Uterine smooth muscle cell (primary cell): ENCODE results near the gene SGTB. TPM values are rescaled to one million over a fixed set of nuclear protein-coding genes. Genes with fewer than 3 reads are reported as not detected.

ENCODE experiments used
- total RNA-seq: library from RNA; depleted of rRNA; stranded (reverse); fragments of >200 nt; gene quantifications from 2 replicates; pipeline ENCODE4 v1.2.3, GENCODE V29; 2014

SGTB gene, protein sequence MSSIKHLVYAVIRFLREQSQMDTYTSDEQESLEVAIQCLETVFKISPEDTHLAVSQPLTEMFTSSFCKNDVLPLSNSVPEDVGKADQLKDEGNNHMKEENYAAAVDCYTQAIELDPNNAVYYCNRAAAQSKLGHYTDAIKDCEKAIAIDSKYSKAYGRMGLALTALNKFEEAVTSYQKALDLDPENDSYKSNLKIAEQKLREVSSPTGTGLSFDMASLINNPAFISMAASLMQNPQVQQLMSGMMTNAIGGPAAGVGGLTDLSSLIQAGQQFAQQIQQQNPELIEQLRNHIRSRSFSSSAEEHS
- total RNA-seq, result 20.7 and 33.2 TPM in 2 replicates

DNA sequence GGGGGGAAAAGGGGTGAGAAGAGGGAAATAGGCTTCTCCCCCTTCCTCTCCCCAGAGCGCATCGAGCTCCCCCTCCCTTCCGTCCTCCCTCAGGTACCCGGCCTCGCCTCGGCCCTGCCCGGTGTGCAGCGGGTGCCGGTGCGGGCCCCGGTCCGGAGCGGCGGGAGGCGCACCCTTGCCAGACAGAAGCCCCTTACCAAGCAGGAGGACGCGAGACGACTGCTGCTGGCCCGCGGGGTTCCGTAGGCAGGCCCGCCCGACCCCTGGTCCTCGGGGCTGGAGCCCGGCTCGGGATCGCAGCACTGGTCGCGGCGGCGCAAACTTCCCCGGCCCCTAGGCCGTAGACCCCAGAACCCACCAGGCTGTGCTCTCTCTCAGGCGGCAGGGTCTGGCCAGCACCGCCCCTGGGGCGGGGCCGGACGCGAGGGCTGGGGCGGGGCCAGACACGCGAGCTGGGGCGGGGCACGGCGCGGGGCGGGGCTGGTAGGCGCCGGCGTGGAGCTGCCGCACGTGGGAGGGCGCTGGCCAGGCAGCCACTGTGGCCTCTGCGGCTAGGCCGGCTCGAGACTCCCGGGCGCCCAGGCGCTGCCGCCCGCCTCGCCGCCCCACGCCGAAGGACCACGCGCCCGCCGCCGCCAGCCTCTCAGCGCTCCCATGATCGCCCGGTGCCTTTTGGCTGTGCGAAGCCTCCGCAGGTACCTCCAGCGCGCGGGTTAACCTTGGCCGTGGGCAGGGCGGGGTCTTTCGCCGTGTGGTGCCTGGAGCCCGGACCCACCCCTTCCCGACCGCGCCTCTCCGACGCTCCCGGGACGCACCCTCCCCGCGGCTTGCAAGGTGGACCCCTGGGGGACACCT, at the start of gene SGTB, which contains the start of gene NLN:
TSS of gene SGTB (minus strand) at position 390 of the 855 bp plus-strand sequence. CDS start 1,302 bp downstream, outside the sequence.
TSS of gene NLN (plus strand) at position 486 of the 855 bp plus-strand sequence. CDS start at position 655, 169 bp downstream.

DNA sequence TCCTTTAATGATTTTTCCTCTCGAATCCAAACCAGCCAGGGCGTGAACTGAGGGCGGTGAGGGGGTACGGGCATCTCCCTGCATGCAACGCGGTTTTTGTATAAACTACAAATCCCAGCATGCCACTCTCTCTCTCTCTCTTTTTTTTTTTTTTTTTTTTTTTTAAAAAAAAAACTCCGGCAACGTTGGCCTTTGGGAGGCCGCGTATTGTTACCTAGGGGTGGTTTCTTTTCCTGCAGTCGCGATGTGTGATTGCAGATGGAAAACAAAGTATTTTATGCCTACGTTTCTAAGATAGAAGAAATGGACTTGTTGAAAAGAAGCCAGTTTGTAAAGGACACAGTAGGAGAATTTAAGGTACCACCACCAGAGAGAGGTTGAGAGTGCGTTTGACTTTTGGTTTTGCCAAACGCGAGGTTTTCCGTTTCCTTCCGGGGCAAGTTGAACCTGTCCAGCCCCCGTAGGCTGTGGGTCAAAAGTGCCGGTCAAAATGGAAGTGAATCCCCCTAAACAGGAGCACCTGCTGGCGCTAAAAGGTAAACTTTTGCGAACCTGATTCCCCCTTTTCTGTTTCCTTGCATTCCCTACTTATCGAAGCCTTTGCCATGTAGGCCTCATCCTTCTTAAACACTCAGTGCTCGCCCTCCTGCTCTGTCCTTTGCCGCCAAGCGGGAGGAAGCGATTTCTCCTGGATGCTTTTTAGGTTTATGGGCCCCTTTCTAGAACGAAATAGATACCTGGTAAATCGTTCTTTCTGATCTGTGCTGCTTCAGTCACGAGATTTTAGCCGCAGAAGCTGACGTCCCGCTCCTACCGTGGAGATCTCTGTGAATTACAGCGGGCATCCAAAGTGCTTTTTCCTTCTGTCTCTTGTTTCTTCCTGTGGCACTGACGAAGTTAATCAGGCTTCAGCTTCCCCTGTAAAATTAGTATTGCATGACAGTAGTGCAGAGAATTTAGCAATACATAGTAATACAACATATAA, 97.0 kb downstream of the SGTB start, which contains the start of the genes SHLD3 and TRAPPC13:
TSS of gene SHLD3 (plus strand) at position 457 of the 985 bp plus-strand sequence. CDS start 4,561 bp downstream, outside the sequence.
TSS of gene TRAPPC13 (plus strand) at position 457 of the 985 bp plus-strand sequence. CDS start at position 491, 34 bp downstream.

DNA sequence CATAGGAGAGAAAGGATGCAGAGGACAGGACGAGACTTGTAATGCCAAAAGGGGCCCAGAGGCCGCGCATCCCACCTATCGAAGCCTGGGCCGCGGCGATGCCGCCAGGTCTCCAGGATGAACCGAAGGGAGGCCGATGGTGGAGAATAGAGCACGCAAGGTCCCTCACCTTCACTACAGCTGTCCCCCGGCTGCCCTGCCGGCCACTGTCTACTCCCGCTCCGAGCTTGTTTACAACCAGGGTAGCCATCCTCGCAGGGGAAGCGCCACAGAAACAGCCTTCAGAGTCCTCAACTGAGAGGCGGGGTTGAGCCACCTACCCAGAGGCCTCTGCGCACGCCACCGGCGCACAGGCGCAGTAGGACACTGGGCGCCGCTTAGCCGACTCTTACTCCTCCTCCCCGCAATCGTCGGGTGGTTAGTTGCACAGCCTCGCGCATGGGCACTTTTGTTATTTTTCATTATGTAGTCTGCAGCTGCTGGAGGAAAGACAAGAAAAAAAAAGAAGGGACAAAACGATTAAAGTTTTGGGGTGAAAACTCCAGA, 97.8 kb downstream of the SGTB start, which contains the start of gene TRIM23:
TSS of gene TRIM23 (minus strand) at position 309 of the 546 bp plus-strand sequence. CDS start at position 250, 59 bp downstream.

Other genes starting within 250 kb of the SGTB start
- gene ADAMTS6, start 240.2 kb downstream of the SGTB start, total RNA-seq, result 155 and 181 TPM in 2 replicates
- gene CENPK, start 158.9 kb downstream of the SGTB start, total RNA-seq, result 12.2 and 37.4 TPM in 2 replicates
- 42.7 and 52.7 TPM in 2 replicates for gene PPWD1, start 158.8 kb downstream of the SGTB start, total RNA-seq
- gene TRIM23, start 97.8 kb downstream of the SGTB start, total RNA-seq, result 32.1 and 40.4 TPM in 2 replicates
- 4.4 and 5.0 TPM in 2 replicates for gene SHLD3, start 97.1 kb downstream of the SGTB start, total RNA-seq
- 26.4 and 41.5 TPM in 2 replicates for gene TRAPPC13, start 97.1 kb downstream of the SGTB start, total RNA-seq
- 40.0 and 50.1 TPM in 2 replicates for gene NLN, start 96 bp upstream of the SGTB start, total RNA-seq
- gene ERBIN, start 204.5 kb upstream of the SGTB start, total RNA-seq, result 96.6 and 101 TPM in 2 replicates